GM23248 (cell line): ENCODE results near the gene ALKAL2. TPM values are rescaled to one million over a fixed set of nuclear protein-coding genes. Genes with fewer than 3 reads are reported as not detected.
"Not testable (repeated sequence)": the region's sequence is repeated elsewhere in the genome, so short reads cannot be mapped to it uniquely, and the experiment has no call there.

ENCODE experiments used
- DNase-seq: peaks from one replicate; pipeline ENCODE4 v3.0.0-alpha.2; 2015
- H2AFZ ChIP-seq: fragments of 200-600 bp; sonication (generic); 2 replicates; pipeline ENCODE4 v1.6.1; 2016; ENCODE audit warnings: antibody characterized with exemption
- H3F3A ChIP-seq: fragments of 200-600 bp; sonication (generic); 2 replicates; pipeline ENCODE4 v1.6.1; 2016; ENCODE audit warnings: mild to moderate bottlenecking, antibody characterized with exemption, mixed run types; ENCODE audit not compliant: insufficient read depth
- H3K27ac ChIP-seq: fragments of 200-600 bp; sonication (generic); 2 replicates; pipeline ENCODE4 v1.5.1; 2016; ENCODE audit warnings: mild to moderate bottlenecking
- H3K27me3 ChIP-seq: fragments of 200-600 bp; sonication (generic); replicated peaks from 2 replicates; pipeline ENCODE4 v1.6.1; 2016; ENCODE audit warnings: mild to moderate bottlenecking; ENCODE audit not compliant: insufficient read depth
- H3K36me3 ChIP-seq: fragments of 200-600 bp; sonication (generic); 2 replicates; pipeline ENCODE4 v1.6.1; 2016; ENCODE audit warnings: low read depth, mild to moderate bottlenecking
- H3K4me1 ChIP-seq: fragments of 200-600 bp; sonication (generic); 2 replicates; pipeline ENCODE4 v1.6.1; 2016; ENCODE audit warnings: mild to moderate bottlenecking; ENCODE audit not compliant: insufficient read depth
- H3K4me2 ChIP-seq: fragments of 200-600 bp; sonication (generic); one replicate; pipeline ENCODE4 v1.6.1; 2016; ENCODE audit warnings: mild to moderate bottlenecking; ENCODE audit not compliant: unreplicated experiment
- H3K4me3 ChIP-seq: fragments of 200-600 bp; sonication (generic); 2 replicates; pipeline ENCODE4 v1.5.1; 2016; ENCODE audit warnings: mild to moderate bottlenecking
- H3K79me2 ChIP-seq: fragments of 200-600 bp; sonication (generic); 2 replicates; pipeline ENCODE4 v1.6.1; 2016; ENCODE audit warnings: mild to moderate bottlenecking; ENCODE audit not compliant: insufficient read depth
- H3K9ac ChIP-seq: fragments of 200-600 bp; sonication (generic); 2 replicates; pipeline ENCODE4 v1.6.1; 2016; ENCODE audit warnings: mild to moderate bottlenecking
- H3K9me2 ChIP-seq: fragments of 200-600 bp; sonication (generic); 2 replicates; pipeline ENCODE4 v1.6.1; 2016; ENCODE audit warnings: mixed run types, mild to moderate bottlenecking, moderate library complexity; ENCODE audit not compliant: insufficient read depth
- H3K9me3 ChIP-seq: fragments of 200-600 bp; sonication (generic); one replicate; pipeline ENCODE4 v1.6.1; 2017; ENCODE audit warnings: low read depth
- H4K20me1 ChIP-seq: fragments of 200-600 bp; sonication (generic); 2 replicates; pipeline ENCODE4 v1.6.0; 2016; ENCODE audit not compliant: insufficient read depth
- EZH2 ChIP-seq: fragments of 200-600 bp; sonication (generic); IDR thresholded peaks from 2 replicates; pipeline ENCODE4 v1.6.1; 2018; ENCODE audit warnings: antibody characterized with exemption, mild to moderate bottlenecking; ENCODE audit not compliant: insufficient read depth, poor library complexity, severe bottlenecking
- EZH2phosphoT487 ChIP-seq: fragments of 200-600 bp; sonication (generic); IDR thresholded peaks from 2 replicates; pipeline ENCODE4 v1.6.1; 2018; ENCODE audit warnings: antibody characterized with exemption, moderate library complexity, mild to moderate bottlenecking, low read depth; ENCODE audit not compliant: insufficient read depth
- WGBS, 2 experiments: methylation state at CpG; one replicate each; pipeline ENCODE4 v1.1.6; 2015 to 2017; ENCODE audit warnings: low lambda C conversion rate in 2 of 2, low coverage in 1 of 2; ENCODE audit errors: missing lambda C conversion rate in 2 of 2; 5-methylcytosine and 5-hydroxymethylcytosine counted together
- in situ Hi-C: fragments of 300-500 bp; cut with MboI; formaldehyde crosslinking; loops from 2 replicates; pipeline ENCODE4 v1.15.0; 2020
- polyA plus RNA-seq: library from polyadenylated mRNA; unstranded; fragments of >200 nt; fragmentation: Nextera tagmentation; extraction: Ambion mirVana; gene quantifications from 2 replicates; pipeline ENCODE4 v1.2.1, GENCODE V29; 2016
- total RNA-seq: library from RNA; depleted of rRNA; stranded (reverse); fragments of >200 nt; shearing (Covaris generic); gene quantifications from 2 replicates; pipeline ENCODE4 v1.2.3, GENCODE V29; 2014

The ALKAL2 gene
- total and polyA plus RNA-seq, 2 experiments from 2014 or later: not detected

DNA sequence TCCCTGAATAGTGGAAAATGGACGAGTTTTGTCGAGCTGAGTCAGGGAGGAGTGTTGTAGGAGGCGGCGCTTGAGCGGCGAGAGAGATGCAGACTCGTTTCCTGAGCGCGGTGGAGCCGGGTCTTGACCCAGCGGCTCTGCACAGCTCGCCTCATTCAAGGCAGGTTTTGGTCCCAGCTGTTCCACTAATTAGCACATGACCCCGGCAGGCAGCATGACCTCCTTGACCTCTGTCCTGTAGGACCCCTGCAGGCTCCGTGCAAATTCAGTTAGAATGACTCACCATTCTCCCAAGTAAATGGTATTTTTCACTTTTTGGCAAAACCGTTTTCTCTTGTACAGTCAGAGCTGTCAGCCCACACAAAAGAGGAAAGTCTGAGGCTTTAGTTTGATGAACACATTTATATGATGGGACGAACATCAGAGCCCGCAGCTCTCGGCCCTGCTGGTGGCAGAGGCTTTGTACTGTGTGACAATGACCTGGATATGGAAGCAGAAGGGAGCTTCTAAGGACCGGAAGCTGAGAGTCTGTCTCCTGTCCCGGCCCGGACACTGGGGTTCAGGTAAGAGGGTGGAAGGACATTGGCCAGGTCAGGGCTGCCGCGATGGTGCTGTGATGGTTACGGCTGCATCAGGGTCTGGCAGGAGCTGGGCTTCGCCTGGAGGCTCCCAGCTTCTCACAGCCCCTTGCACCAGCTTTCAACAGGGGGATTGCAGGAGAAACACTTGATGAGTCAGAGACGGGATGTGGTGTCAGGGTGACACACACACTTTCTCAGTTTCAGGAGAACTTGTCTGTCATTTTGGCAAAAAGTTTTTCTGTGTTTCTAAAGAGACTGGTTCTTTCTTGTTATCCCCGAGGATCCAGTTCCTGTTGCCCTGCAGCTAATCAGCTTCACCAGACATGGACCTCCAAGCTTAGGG, 29.9 kb upstream of the ALKAL2 start:
- in situ Hi-C loops: no loop called here
- 0 out of 2 replicates have a peak overlapping the region, but pooled peaks have one; percentile 14 for H3K4me3 ChIP-seq
- H3K9me2 ChIP-seq: no peaks in the 10 kb centered on the region
- no peaks in the 10 kb centered on the region for H3K9me3 ChIP-seq
- H3K4me2 ChIP-seq: peak overlapping the region; percentile 50
- H3K4me1 ChIP-seq: no peaks in the 10 kb centered on the region
- H3K79me2 ChIP-seq: no peaks in the 10 kb centered on the region
- DNase-seq: peak; percentile 59
- peak overlapping the region; percentile 66 for H2AFZ ChIP-seq
- H3F3A ChIP-seq: no peaks in the 10 kb centered on the region
- 54 to 55% methylated on average over 27 of the region's 27 CpGs for WGBS, 2 experiments
- no peaks in the 10 kb centered on the region for H3K36me3 ChIP-seq
- no peaks in the 10 kb centered on the region for H4K20me1 ChIP-seq
- no peaks in the 10 kb centered on the region for H3K27me3 ChIP-seq
- TF ChIP-seq EZH2phosphoT487 (no peak), EZH2 (no peak)
- H3K9ac ChIP-seq: no peak overlapping the region
- no peak overlapping the region for H3K27ac ChIP-seq

DNA sequence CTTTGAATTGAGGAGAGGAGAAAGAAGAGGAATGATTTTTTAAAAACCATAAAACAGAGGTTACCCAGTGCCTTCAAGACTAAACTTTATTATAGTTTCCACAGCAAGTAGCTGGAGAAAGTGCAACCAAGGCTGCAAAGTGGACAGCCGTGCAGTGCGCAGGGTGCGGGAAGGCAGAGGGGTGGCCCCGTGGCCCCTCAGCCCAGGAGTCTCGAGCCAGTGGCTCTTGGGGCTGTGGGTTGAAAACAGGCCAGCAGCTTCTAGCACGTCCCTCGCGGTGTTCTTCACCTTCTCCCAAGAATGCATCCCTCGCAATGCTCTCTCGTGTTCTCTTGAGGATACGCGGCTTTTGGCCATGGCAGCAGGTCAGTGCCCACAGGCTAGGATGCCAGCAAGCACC, 28.5 kb upstream of the ALKAL2 start:
- Histone ChIP-seq H3K27ac (no peak overlapping the region), H3K27me3 (no peaks in the 10 kb centered on the region), H3K4me3 (no peak overlapping the region), H3K9ac (no peak overlapping the region), H4K20me1 (no peaks in the 10 kb centered on the region), H2AFZ (no peak overlapping the region), H3K4me2 (no peak overlapping the region), H3F3A (no peaks in the 10 kb centered on the region), H3K36me3 (no peaks in the 10 kb centered on the region), H3K4me1 (no peaks in the 10 kb centered on the region), H3K9me3 (no peaks in the 10 kb centered on the region), H3K9me2 (no peaks in the 10 kb centered on the region), H3K79me2 (no peaks in the 10 kb centered on the region)
- TF ChIP-seq EZH2phosphoT487 (no peak), EZH2 (no peak)
- in situ Hi-C loops: no loop called here
- DNase-seq: no peak
- 74 to 84% methylated on average over 11 to 12 of the region's 12 CpGs for WGBS, 2 experiments

DNA sequence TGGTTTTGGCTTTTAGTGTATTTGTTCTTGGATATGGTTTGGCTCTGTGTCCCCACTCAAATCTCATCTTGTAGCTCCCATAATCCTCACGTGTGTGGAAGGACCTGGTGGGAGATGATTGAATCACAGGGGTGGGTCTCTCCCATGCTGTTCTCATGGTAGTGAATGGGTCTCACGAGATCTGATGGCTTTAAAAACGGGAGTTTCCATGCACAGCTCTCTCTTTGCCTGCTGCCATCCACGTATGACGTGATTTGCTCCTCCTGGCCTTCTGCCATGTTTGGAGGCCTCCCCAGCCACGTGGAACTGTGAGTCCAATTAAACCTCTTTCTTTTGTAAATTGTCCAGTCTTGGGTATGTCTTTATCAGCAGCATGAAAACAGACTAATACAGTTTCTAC, 28.0 kb upstream of the ALKAL2 start:
- not testable (repeated sequence) for H3K9me3 ChIP-seq, H2AFZ ChIP-seq

DNA sequence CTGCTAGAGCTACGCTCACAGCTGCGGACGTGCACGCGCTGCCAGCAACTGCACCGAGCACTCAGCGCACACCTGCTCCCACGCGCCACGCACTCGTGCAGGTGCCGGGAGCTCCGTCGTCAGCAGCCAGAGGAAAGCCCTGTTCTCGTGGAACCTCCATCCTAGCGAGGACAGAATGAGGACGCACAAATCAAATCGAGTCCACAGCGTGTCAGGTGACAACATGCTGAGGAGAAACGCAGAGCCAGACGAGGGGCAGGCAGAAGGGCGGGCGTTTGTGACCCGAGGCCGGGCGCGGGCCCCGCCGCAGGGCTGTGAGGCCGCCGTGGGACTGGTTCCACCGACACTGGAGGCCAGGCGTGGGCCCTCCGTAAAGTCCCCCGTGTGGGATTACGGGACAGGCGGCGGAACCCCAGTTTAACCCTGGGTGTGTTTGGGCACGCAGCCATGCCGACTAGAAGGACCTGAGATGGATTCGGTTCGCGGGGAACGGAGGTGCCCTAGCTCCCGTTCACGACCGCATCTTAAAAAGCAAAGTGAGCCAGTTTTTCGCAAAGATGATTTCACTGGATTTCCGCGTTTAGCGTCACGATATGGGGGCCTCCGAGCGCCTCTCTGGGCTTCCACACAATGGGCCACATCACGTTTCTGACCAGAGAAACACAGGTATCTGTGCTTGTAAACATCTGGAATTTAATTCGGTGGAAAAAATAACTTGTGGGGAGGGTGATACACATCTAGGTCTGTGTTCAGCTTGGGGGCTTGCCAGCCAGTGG, 26.9 kb upstream of the ALKAL2 start:
- in situ Hi-C loops: no loop called here
- H3K36me3 ChIP-seq: no peaks in the 10 kb centered on the region
- no peaks in the 10 kb centered on the region for H3F3A ChIP-seq
- H2AFZ ChIP-seq: no peak overlapping the region
- no peak overlapping the region for H3K4me3 ChIP-seq
- H3K79me2 ChIP-seq: no peaks in the 10 kb centered on the region
- DNase-seq: no peak
- H3K4me1 ChIP-seq: no peaks in the 10 kb centered on the region
- H3K9ac ChIP-seq: no peak overlapping the region
- H3K9me3 ChIP-seq: no peaks in the 10 kb centered on the region
- H4K20me1 ChIP-seq: no peaks in the 10 kb centered on the region
- 82 to 85% methylated on average over 56 of the region's 56 CpGs for WGBS, 2 experiments
- H3K4me2 ChIP-seq: no peak overlapping the region
- H3K9me2 ChIP-seq: no peaks in the 10 kb centered on the region
- TF ChIP-seq EZH2phosphoT487: no peak
- no peak for TF ChIP-seq EZH2
- no peaks in the 10 kb centered on the region for H3K27me3 ChIP-seq
- no peak overlapping the region for H3K27ac ChIP-seq

More for the DNA sequence above, 28.0 kb upstream of the ALKAL2 start:
- 17 to 21% methylated on average over 6 of the region's 6 CpGs for WGBS, 2 experiments
- H3F3A ChIP-seq, H4K20me1 ChIP-seq, H3K4me3 ChIP-seq, H3K27ac ChIP-seq, in situ Hi-C loops, H3K4me1 ChIP-seq, H3K27me3 ChIP-seq, H3K4me2 ChIP-seq, DNase-seq, H3K9me2 ChIP-seq, H3K36me3 ChIP-seq, H3K9ac ChIP-seq, H3K79me2 ChIP-seq: not testable (repeated sequence)
